Ectodermal cell (in vitro differentiated cells): ENCODE measurements around the gene GALNT11.

Source experiments
- H3K27ac ChIP-seq: 2 replicates; pipeline ENCODE4 v1.7.0; 2013; ENCODE audit warnings: mild to moderate bottlenecking, low read depth, low read length; ENCODE audit not compliant: insufficient read depth, poor library complexity, severe bottlenecking
- H3K27me3 ChIP-seq: 2 replicates; pipeline ENCODE4 v1.7.0; 2013; ENCODE audit warnings: mild to moderate bottlenecking, low read length; ENCODE audit not compliant: insufficient read depth, control insufficient read depth, poor library complexity, severe bottlenecking
- H3K36me3 ChIP-seq: one replicate; pipeline ENCODE4 v1.7.0; 2013; ENCODE audit warnings: low read length; ENCODE audit not compliant: control insufficient read depth, insufficient read depth
- H3K4me1 ChIP-seq: one replicate; pipeline ENCODE4 v1.7.0; 2013; ENCODE audit warnings: low read length; ENCODE audit not compliant: control insufficient read depth, insufficient read depth
- H3K4me3 ChIP-seq: 2 replicates; pipeline ENCODE4 v1.7.0; 2013; ENCODE audit warnings: low read depth, low read length, control low read depth; ENCODE audit not compliant: insufficient read depth
- H3K9me3 ChIP-seq: 2 replicates; pipeline ENCODE4 v1.7.0; 2013; ENCODE audit warnings: mild to moderate bottlenecking, low read length, moderate library complexity; ENCODE audit not compliant: control insufficient read depth
- WGBS, 2 experiments: methylation state at CpG; one replicate each; pipeline ENCODE4 v1.1.7; 2013; ENCODE audit warnings: missing lambda C conversion rate in 2 of 2; 5-methylcytosine and 5-hydroxymethylcytosine counted together

GALNT11 gene

GRCh38 chr7:152140560-152140959, 115.1 kb downstream of the GALNT11 start:
- H3K27ac ChIP-seq, result no peak overlapping the region
- peaks cover 40% of the 10 kb centered on the region for H3K36me3 ChIP-seq
- H3K4me1 ChIP-seq, result peaks cover 7% of the 10 kb centered on the region
- WGBS, 2 experiments, result 95 to 97% methylated on average over 2 of the region's 2 CpGs
- no peaks in the 10 kb centered on the region for H3K27me3 ChIP-seq
- H3K4me3 ChIP-seq, result no peak overlapping the region
- no peaks in the 10 kb centered on the region for H3K9me3 ChIP-seq

- no peak overlapping the region for H3K4me3 ChIP-seq
- H3K9me3 ChIP-seq, result no peaks in the 10 kb centered on the region
- H3K36me3 ChIP-seq, result peaks cover 38% of the 10 kb centered on the region
- H3K27ac ChIP-seq, result no peak overlapping the region
- no peaks in the 10 kb centered on the region for H3K27me3 ChIP-seq
- H3K4me1 ChIP-seq, result no peaks in the 10 kb centered on the region
- 89 to 99% methylated on average over 5 of the region's 5 CpGs for WGBS, 2 experiments
Observed at GRCh38 chr7:152142976-152143595, 117.6 kb downstream of the GALNT11 start.

- Histone ChIP-seq H3K27me3 (no peaks in the 10 kb centered on the region), H3K27ac (no peak overlapping the region), H3K4me1 (no peaks in the 10 kb centered on the region), H3K4me3 (no peak overlapping the region), H3K9me3 (no peaks in the 10 kb centered on the region), H3K36me3 (peaks cover 40% of the 10 kb centered on the region)
- WGBS, 2 experiments, result 95 to 96% methylated on average over 12 of the region's 12 CpGs
Observed at GRCh38 chr7:152144557-152145245, 119.2 kb downstream of the GALNT11 start.

- Histone ChIP-seq H3K36me3 (peaks cover 36% of the 10 kb centered on the region), H3K9me3 (no peaks in the 10 kb centered on the region), H3K27me3 (no peaks in the 10 kb centered on the region), H3K4me3 (no peak overlapping the region), H3K27ac (no peak overlapping the region), H3K4me1 (no peaks in the 10 kb centered on the region)
- whole genome bisulfite sequencing, 2 experiments, result 85 to 89% methylated on average over 4 of the region's 4 CpGs
Observed at GRCh38 chr7:152145853-152146466, 120.5 kb downstream of the GALNT11 start.

GRCh38 chr7:152148706-152149105, 123.2 kb downstream of the GALNT11 start:
- WGBS, 2 experiments, result 89 to 93% methylated on average over 5 of the region's 5 CpGs
- Histone ChIP-seq H3K9me3 (no peaks in the 10 kb centered on the region), H3K4me1 (no peaks in the 10 kb centered on the region), H3K27ac (no peak overlapping the region), H3K27me3 (no peaks in the 10 kb centered on the region), H3K36me3 (peaks cover 47% of the 10 kb centered on the region), H3K4me3 (no peak overlapping the region)

GRCh38 chr7:152149363-152149762, 123.9 kb downstream of the GALNT11 start:
- 96 to 97% methylated on average over 6 of the region's 6 CpGs for WGBS, 2 experiments
- Histone ChIP-seq H3K9me3 (no peaks in the 10 kb centered on the region), H3K4me1 (no peaks in the 10 kb centered on the region), H3K27me3 (no peaks in the 10 kb centered on the region), H3K36me3 (peaks cover 49% of the 10 kb centered on the region), H3K27ac (no peak overlapping the region), H3K4me3 (no peak overlapping the region)

GRCh38 chr7:152152267-152152666, 126.8 kb downstream of the GALNT11 start:
- WGBS, 2 experiments, result 94 to 98% methylated on average over 5 of the region's 5 CpGs
- no peaks in the 10 kb centered on the region for H3K4me1 ChIP-seq
- H3K9me3 ChIP-seq, result no peaks in the 10 kb centered on the region
- peaks cover 43% of the 10 kb centered on the region for H3K36me3 ChIP-seq
- no peak overlapping the region for H3K27ac ChIP-seq
- no peaks in the 10 kb centered on the region for H3K27me3 ChIP-seq
- no peak overlapping the region for H3K4me3 ChIP-seq

- H3K36me3 ChIP-seq, result peaks cover 27% of the 10 kb centered on the region
Observed at GRCh38 chr7:152158801-152159587, 133.5 kb downstream of the GALNT11 start.

GRCh38 chr7:152161171-152161570, 135.7 kb downstream of the GALNT11 start:
- H3K36me3 ChIP-seq, result peaks cover 19% of the 10 kb centered on the region
- H3K4me1 ChIP-seq, result no peaks in the 10 kb centered on the region
- no peak overlapping the region for H3K4me3 ChIP-seq
- no peak overlapping the region for H3K27ac ChIP-seq
- no peaks in the 10 kb centered on the region for H3K9me3 ChIP-seq
- no peaks in the 10 kb centered on the region for H3K27me3 ChIP-seq

More at GRCh38 chr7:152158801-152159587, 133.5 kb downstream of the GALNT11 start:
- Histone ChIP-seq H3K4me1 (no peaks in the 10 kb centered on the region), H3K27me3 (no peaks in the 10 kb centered on the region), H3K4me3 (no peak overlapping the region), H3K27ac (no peak overlapping the region), H3K9me3 (no peaks in the 10 kb centered on the region)
- 94 to 95% methylated on average over 11 of the region's 11 CpGs for WGBS, 2 experiments

- Histone ChIP-seq H3K27ac (no peak overlapping the region), H3K9me3 (no peaks in the 10 kb centered on the region), H3K27me3 (no peaks in the 10 kb centered on the region), H3K36me3 (peaks cover 23% of the 10 kb centered on the region), H3K4me1 (no peaks in the 10 kb centered on the region), H3K4me3 (no peak overlapping the region)
- 87 to 90% methylated on average over 5 to 6 of the region's 6 CpGs for WGBS, 2 experiments
Observed at GRCh38 chr7:152162287-152162686, 136.8 kb downstream of the GALNT11 start.
